GM19467 (cell line): ENCODE measurements around the gene TGFBR3.

Experiments
- ATAC-seq: cut with Tn5 transposase; IDR thresholded peaks from one replicate; pipeline ENCODE4 v1.9.1; 2021; ENCODE audit warnings: mild to moderate bottlenecking, moderate library complexity; ENCODE audit not compliant: unreplicated experiment

The TGFBR3 gene

DNA sequence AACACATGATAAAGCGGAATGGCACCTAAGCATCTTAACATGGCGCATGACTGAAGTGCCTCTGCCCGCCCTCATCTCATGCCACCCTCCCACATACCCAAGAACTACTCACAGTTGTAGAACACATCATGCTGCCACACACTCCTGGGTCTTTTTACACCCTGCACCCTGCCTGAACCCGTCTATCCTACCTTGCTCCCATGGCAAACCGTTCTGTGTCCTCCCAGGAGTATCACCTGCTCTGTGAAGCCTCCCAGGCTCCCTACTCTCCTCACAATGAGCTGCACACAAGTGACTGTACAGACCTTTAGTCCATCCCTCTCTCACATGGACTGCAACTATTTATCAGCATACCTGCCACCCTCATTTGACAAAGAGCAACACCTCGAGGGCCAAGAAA, 144.0 kb downstream of the TGFBR3 start:
- no peak for ATAC-seq

DNA sequence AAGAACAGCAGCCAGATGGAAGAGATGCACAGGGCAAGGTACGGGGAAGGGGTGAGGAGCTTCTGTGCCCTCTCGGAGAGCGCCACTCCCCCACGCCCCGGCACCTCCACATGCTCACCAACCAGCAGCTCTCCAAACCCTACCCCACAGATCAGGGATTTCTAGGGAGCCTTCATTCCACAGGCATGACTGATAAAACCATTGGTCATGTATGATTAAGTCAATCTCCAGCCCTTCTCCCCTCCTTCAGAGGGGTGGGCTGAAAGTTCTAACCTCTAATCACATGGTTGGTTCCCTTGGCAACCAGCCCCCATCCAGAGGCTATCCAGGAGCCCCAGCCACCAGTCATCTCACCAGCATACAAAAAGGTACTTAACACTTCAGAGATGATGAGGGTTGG, 144.7 kb downstream of the TGFBR3 start:
- ATAC-seq, result no peak

DNA sequence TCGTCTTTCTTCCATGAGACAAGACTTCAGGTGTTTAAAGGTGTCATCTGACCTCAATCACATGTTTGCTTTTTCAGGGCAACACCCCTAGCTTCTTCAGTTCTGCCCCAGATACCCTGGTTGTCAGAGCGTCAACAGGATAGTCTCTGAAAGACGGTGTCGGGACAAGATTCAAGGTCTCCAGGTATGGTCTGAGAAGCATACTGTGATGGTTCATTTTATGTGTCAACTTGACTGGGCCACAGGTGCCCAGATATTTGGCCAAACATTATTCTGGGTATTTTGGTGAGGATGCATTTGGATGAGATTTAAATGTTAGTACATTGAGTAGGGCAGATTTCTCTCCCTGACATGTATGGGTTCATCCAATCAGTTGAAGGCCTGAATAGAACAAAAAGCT, 148.3 kb downstream of the TGFBR3 start:
- ATAC-seq, result no peak

DNA sequence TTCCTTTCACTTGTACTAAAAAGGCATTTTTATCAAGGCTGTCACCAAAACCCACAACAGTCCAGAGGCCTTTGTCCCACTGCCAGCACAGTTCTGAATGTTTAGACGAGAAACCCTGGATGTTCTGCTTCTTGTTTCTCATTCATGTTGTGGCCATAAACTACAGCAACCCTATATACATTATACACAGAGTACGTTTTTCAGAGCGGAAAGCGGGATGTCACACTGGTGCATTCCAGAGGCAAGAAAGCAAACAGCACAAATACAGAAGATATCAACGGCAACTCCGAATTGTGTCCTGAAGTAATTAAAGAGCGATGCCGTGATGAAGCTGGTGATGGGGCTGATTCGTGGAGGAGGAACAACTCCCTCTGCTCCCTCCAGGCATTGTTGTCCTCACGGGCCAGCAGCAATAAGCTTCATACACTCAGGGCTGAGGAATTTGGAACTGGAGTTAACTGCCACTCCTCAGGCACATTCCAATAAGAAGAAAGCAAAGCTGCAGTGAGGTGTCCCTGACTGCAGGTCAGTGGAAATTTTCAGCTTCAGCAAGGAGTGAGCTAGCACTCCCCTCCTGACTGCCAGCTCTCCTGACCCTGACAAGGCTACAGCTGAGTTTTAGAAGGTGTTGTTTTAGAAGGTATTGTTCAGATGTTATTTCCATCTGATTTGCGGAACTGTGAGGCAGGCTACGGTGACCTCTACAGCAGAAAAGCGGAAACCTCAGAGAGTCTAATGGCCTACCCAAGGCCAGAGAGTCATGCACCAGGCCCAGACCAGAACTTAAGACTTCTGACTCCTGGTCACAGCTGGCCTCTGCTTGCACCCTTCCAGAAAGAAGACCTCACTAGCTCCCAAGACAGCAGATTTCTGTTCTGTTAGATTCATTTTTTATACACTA, 149.0 kb downstream of the TGFBR3 start:
- ATAC-seq, result no peak

DNA sequence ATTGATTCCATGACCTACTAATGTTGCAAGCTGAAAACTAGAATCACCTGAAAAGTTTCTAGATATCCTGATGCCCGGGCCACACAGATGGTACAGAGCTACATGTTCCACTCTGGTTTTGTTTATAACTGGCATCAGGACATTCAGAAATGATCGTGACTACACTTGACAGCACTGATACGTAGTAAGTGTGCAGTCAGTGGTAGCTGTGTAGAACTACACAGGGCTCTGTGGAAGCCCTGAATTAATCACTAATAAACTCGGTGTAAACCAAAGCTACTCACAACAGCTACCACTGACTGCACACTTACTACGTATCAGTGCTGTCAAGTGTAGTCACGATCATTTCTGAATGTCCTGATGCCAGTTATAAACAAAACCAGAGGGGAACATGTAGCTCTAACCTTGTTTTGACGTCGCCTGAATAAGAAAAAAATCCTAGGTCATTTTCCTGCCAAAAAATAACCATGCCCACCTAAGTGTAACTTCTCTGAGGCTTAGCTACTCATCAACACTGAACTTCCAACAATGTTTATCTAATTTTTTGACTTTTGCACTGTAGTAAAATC, 149.7 kb downstream of the TGFBR3 start:
- no peak for ATAC-seq

DNA sequence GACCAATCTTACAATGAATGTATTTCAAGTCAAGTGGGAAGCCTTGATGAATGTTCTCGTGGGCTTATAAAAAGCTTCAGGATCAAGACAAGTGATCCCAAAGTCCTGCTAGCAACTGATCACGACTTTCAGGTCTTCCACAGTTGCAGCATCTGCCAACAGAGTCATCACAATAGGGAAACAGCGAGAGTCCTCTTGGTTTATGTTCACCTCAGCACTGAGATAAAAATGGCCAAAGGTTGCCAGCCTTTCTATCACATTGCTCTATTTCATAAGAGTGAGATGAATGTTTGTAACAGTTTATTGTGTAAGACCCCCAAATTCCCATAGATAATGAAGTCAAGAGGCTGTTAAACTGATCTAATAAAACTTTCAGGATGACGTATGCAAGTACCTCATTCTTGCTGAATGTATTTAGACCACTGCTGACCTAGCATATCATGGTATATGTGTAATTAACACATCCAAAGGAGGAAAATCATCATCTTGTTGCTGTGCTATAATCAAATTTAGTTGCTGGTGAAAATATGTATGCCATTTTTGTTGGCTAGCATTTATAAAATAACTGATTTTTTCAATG, 150.6 kb downstream of the TGFBR3 start:
- ATAC-seq, result no peak

DNA sequence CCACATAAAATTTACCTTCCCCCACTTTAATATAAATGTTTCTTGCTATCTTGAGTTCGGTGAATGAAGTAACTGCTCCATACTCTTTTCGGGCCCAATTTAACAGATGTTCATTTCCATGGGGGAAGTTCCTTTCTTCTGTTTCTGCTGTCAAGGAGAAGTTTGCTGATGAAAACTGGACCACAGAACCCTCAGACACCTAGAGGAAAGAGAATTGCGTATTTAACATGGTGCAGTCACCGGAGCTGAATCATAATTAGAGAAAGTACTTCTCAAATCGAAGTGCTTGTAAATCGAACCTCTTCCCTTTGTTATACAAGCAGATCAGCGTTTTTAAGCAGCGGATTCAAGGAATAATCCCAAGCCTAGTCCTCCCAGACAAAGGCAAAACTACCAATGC, 151.2 kb downstream of the TGFBR3 start:
- no peak for ATAC-seq

DNA sequence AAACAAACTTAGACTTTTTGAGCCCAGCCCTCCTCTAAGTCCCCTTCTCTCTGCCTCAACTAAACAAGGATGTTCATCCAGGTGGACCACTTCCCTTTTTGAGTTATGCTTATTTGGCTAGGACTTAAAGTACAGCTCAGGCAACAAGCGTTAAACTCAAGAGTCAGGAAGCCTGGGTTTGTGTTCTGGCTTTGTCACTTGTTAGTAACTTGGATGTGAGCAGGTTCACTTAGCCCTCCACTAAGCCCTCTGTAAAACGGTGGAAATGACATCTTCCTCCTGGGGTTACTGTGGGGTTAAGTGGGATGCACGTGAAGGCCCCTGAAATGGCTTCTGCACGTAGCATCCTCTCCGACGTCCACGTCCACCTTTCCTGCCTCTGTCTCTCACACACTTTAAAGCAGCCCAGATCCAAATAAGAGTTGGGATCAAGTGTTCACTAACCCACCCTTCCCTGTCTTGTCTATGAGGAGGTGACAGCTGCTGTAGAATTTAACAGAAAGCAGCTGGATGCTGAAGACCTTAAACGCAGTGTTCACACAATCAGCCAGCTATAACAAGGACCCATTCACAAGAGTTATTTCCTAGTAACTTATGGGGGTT, 152.7 kb downstream of the TGFBR3 start:
- ATAC-seq, result no peak

DNA sequence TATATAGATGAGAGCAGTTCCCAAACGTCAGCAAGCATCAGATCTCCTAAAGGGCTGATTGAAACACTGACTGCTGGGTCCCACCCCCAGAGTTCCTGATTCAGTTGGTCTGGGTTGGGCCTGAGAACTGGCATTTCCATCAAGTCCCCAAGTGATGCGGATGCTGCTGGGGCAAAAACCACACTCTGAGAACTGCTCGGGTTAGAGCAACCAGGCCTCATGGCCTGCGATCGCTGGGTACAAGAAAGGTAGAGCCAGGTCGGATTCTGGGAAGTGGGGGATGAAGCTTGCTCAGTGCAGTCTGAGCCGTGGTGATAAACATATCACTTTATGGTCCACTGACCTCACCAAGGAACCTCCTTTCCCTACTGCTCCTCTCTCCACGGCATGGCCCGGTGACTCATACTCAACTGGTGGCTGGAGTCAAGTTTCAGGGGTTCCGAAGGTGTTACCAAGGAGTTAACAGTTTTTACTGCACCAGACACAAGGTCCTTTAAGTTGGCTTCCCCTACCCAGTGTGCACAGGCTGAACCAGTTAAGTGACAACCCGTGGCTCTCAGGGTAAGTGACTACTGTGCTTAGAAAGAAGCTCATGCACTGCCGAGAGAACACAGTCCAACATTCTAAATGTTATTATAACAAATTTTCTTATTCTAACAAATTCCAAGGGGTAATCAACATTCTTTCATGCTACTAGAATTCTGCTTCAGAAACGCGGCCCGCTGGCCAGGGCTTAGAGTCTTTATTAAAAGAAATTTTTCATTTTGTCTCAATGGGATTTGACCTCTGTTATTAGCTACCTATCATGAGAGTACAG, 153.5 kb downstream of the TGFBR3 start:
- ATAC-seq, result no peak

DNA sequence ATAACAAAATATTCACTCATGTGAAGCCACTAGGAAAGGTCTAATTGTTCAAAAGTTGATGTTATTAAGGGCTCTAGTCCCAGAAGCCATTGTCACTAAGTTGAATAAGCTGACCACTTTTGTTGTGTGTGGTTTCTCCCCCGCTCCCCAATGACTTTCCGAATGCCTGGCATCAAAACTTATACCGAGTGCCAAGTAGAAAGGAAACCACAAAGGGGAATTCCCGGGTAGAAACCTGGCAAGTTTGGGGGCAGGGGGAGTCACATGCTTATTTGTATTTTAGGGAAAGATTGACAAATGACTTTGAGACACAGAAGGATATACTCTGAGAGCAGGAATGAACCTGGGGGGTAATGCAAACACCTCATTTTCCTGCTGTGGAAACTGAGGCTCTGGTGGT, 154.1 kb downstream of the TGFBR3 start:
- no peak for ATAC-seq

DNA sequence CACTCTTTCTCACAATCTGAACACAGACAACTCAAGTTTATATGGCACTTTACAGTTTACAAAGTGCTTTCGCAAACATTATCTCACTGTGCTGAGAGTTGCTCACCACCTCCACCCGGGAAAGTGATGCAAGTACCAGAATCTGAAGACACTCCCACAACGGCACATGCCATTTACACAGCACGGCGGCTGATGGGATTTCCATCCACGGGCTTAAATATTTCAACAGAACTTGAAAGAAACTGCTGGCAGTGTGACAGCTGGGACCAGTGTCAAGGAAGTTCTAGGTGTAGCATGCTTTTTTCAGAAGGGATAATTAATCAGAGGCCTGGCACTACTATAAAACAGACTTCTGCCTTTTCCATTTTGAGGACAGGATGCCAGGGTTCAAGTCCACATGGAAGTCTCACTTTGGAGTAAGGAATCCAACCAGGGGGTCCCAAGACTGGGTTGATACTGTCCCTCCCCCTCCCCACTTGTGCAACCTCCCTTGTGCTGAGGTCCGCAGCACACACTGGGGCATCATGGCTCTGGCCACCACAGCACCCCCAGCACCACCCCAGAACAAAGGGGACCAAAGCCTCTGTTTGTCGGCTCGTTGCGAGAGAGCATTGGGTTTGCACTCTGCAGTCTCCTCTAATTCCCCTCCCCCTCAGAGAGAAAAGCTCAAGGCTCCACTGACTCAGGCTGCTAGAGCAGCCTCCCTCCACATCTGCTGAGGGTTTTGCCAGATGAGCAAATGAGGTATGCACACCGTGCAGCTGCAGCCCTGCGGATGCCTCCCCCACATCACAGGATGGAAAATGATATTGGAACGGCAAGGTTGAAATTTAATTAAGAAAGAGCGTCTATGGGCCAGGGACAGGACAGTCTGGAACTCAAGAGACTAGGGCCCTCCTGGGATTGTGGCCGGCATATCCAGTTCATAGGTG, 154.9 kb downstream of the TGFBR3 start:
- no peak for ATAC-seq

DNA sequence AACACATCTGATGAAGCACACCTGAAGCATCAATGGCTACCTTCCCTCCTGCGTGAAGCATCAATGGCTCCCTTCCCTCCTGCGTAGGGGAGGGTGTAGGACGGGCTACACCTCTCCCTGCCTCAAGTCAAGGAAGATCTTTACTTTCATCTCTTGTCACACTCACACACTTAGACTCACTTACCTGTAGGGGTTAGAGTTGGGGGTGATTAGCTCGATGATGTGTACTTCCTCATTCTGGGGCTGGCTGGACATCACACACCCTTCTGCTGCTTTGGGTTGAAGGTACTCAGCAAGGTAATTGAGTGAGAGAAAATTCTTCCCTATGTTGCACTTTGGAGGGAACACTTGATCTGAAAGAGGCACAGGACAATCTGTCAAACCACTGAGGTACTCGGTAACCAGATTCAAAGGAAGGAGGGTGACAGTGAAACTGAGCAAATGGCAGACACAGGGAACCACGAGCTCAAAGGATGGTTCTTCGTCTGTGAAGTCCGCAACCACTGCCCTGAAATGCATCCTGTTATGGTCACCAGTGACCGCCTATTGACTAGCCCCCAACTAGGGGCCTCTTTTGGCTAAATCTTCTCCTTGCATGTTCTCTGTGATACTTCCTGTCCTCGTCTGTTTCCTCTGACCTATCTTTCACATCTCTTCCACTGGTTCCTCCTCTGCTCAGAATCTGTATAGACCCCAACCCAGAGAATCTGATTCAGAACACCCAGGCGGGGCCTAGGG, 156.2 kb downstream of the TGFBR3 start:
- no peak for ATAC-seq

DNA sequence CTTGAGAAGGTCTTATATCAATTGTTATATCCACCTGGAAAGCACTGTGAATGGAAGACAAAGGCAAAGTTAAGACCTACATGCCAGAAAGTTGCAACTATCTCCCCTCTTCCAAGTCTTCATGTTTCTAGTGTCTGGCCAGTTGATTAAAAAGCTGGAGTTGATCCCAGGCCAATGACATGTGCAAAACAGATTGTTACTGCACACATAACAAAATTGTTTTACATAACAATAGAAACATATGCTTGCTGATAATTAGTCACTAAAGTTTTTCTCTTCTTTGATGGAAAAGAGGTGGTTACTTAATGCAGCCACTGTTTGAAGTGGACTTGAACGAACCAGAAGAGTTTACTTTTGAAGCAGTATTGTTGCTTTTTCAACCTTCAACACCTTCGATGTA, 158.2 kb downstream of the TGFBR3 start:
- ATAC-seq, result no peak

DNA sequence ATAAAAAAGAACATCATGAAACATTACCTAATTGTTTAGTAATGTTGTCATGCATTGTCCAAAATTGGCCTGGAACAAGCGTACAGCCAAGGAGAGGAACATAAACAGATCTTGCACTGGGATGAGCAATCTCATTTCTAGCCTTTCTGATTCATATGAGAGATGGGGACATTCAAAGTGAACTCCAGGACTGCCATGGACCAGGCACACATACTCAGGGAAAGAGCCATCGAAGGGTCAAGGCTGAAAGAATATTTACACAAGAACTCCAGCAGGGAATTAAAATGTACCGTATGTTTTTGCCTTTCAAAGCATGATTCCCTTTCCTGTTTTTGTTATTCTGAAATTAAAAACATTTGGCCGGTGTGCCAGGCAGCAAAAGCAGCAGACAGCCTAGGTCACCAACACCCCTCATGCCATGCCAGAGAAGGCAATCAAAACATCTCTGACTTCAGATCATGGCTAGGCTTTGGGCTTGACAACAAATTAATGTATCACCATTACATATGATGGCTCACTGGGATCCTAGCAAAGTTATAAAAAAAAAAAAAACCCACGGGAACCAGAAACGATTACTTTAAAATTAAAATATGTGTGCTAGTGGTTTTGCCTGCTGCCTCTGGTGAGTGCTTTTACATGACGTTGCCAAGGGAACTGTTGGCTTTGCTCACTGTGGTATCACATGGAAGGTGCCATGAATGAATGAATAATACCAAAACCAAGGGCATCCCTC, 159.8 kb downstream of the TGFBR3 start:
- ATAC-seq, result no peak

DNA sequence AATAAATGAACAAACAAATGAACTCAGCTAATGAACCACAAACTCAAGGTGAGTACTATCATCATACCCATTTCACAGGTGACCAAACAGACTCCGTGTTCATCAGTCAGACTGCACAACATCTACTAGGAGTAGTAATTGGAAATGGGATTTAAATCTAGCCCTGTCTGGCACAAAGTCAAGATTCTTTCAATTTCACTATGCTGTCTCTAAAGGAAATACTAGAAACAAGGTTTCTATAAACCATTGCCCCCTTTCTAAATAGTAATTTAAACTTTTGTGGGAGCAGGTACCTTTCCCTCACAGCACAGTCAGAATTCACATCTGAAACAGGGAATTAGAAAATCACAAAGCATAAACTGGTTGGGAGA, 160.3 kb downstream of the TGFBR3 start:
- no peak for ATAC-seq

DNA sequence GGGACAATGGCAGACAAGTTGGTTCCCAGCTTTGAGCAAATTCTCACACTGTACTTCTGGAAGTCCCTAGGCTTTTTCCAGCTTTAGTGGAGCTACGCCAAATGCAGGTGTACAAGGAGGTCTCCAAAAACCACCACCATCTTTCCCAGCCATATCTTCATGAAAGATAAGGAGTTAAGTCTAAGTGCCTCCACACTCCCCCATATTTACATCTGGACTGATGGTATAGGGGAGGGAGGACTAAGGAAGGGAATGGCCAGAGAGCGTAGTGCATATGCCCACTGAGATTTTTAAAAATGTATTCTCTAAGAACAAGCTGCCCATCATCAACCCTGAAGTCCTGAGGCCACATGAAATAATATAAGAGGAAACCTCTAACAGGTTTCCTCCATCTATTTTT, 161.3 kb downstream of the TGFBR3 start:
- ATAC-seq, result no peak

DNA sequence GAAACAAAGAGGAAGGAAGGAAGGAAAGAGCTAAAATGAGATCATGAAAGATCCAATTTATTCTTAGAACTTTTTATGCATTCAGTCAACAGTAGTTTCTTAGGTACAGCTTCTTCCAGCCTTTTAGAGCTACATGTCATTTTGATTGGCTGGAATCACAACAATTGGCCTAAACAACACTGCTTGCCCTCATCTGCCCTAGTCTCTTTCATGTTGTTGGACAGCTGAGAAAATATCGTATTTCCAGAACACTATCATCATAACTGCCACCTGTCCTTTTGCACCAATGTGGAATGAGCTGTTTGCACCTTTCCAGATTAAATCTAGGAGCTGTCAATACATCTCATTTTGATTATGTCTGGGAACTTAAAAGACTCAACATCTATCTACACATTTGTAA, 161.7 kb downstream of the TGFBR3 start:
- no peak for ATAC-seq

DNA sequence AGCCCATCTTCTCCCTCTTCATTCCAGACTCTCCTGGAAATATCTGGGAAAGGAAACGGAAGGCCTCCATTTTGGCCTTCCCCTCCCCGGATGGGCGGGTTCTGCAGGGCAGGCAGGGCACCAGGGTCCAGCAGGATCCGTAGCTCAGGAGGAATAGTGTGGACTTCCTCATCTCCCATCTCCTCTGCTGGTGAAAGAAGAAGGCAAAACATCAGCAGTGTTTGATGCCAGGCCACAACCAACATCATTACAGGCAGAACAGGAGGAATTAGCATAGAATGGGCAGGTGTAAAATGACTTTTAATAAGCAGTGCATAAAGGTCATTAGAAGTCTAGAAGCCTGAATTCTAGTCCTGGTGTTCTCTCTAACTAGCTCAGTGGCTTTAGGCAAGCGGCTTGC, 165.9 kb downstream of the TGFBR3 start:
- ATAC-seq, result no peak

DNA sequence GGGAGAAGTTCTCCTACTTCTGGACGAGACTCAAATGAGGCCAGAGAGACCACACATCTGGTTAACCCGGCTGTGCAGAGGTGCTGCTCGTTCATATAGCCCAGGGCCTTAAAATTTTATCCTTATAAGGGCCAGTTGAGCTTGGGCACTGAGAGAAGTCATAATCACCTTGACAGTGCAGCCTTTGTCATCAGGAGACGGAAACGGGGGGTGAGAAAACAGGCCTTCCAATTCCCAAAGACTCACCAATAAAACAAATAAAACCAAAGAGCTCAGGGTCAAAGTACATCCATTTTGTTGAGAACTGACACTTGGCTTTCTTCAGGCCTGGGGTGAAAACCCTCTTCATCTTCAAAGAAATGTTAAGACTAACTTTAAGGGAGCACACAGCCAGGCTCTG, 167.1 kb downstream of the TGFBR3 start:
- no peak for ATAC-seq
